ENCODE results near the gene CCDC186. TPM values are rescaled to one million over a fixed set of nuclear protein-coding genes. Genes with fewer than 3 reads are reported as not detected.

The CCDC186 gene
- total RNA-seq, 1 donor from 2014 or later = 28.8 TPM

DNA sequence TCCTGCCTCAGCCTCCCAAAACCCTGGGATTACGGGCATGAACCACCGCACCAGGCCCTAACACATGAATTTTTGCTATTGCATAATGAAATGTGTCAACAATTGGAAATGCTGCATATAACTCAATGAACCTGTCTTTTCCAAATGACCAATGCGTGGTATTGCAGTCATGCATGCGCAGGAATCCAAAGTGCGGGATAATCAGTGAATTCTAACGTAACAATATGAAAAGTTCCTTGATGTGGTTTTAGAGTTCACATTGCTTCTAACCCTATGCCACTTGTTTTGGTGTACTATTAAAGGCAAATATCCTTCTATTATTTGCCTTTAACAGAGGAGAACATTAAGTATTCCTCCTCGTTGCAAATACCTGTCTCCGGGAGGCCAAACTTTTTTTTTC lies 15.7 kb upstream of the CCDC186 start:
- no peak overlapping the region for H3K4me3 Mint-ChIP-seq (ENCODE audit: unreplicated experiment)
- H3K36me3 Mint-ChIP-seq (ENCODE audit: low read depth, unreplicated experiment) = no peaks in the 10 kb centered on the region
- no peaks in the 10 kb centered on the region for H3K79me2 ChIP-seq (ENCODE audit: insufficient read depth, low read length)
- no peak for FAIRE-seq
- no peaks in the 10 kb centered on the region for H4K20me1 ChIP-seq (ENCODE audit: insufficient read depth, low read length)
- no peak overlapping the region for H3K4me2 ChIP-seq (ENCODE audit: low read length)
- no peak overlapping the region for H3K9ac ChIP-seq (ENCODE audit: low read length)
- H2AFZ ChIP-seq (ENCODE audit: low read depth, low read length) = no peak overlapping the region
- H3K4me1 Mint-ChIP-seq (ENCODE audit: low read depth, unreplicated experiment) = no peaks in the 10 kb centered on the region
- H3K4me1 ChIP-seq (ENCODE audit: insufficient read depth, low read length) = no peaks in the 10 kb centered on the region
- H3K27me3 Mint-ChIP-seq (ENCODE audit: low read depth, unreplicated experiment) = no peaks in the 10 kb centered on the region
- no peak overlapping the region for H3K27ac Mint-ChIP-seq (ENCODE audit: unreplicated experiment)
- TF ChIP-seq, protein P1, sequence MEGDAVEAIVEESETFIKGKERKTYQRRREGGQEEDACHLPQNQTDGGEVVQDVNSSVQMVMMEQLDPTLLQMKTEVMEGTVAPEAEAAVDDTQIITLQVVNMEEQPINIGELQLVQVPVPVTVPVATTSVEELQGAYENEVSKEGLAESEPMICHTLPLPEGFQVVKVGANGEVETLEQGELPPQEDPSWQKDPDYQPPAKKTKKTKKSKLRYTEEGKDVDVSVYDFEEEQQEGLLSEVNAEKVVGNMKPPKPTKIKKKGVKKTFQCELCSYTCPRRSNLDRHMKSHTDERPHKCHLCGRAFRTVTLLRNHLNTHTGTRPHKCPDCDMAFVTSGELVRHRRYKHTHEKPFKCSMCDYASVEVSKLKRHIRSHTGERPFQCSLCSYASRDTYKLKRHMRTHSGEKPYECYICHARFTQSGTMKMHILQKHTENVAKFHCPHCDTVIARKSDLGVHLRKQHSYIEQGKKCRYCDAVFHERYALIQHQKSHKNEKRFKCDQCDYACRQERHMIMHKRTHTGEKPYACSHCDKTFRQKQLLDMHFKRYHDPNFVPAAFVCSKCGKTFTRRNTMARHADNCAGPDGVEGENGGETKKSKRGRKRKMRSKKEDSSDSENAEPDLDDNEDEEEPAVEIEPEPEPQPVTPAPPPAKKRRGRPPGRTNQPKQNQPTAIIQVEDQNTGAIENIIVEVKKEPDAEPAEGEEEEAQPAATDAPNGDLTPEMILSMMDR (IDR thresholded peaks at IDR 0.05; ENCODE audit: insufficient read depth, low read depth, low read length) = no peak
- TF ChIP-seq EZH2 (IDR thresholded peaks at IDR 0.05; ENCODE audit: insufficient read depth, low read length) = no peak
- H3K27me3 ChIP-seq (ENCODE audit: insufficient read depth, low read length) = peaks cover 2% of the 10 kb centered on the region
- no peaks in the 10 kb centered on the region for H3K36me3 ChIP-seq (ENCODE audit: insufficient read depth, low read length)
- H3K27ac ChIP-seq (ENCODE audit: low read depth, low read length) = no peak overlapping the region
- no peak for DNase-seq (ENCODE audit: low read depth)
- H3K9me3 ChIP-seq (ENCODE audit: insufficient read depth, low read depth, low read length) = no peaks in the 10 kb centered on the region
- H3K9me3 Mint-ChIP-seq (ENCODE audit: unreplicated experiment) = peaks cover 2% of the 10 kb centered on the region
- no peak overlapping the region for H3K4me3 ChIP-seq (ENCODE audit: insufficient read depth, low read depth, low read length)

DNA sequence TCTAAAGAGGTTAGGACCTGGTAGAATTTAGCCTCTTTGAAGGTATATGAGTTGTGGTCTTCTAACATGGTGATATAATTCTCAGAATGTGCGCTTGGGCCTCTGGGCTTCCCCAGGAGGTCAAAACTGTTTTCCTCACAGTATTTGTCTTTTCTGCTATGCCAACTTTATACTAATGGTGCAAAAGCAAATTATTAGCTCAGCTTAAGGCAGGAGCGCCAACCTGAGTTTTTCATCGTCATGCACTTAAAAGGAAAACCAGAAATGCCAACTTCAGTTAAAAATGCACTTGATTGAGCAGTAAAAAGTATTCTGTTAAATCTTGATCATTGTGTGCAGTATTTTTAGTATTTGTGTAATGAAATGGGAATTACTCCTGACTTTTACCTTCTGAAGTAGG lies 14.9 kb upstream of the CCDC186 start:
- FAIRE-seq (no peak), DNase-seq (ENCODE audit: low read depth) (no peak)
- H3K4me2 ChIP-seq (ENCODE audit: low read length) = no peak overlapping the region
- no peaks in the 10 kb centered on the region for H3K9me3 ChIP-seq (ENCODE audit: insufficient read depth, low read depth, low read length)
- H3K36me3 ChIP-seq (ENCODE audit: insufficient read depth, low read length) = no peaks in the 10 kb centered on the region
- H3K79me2 ChIP-seq (ENCODE audit: insufficient read depth, low read length) = no peaks in the 10 kb centered on the region
- no peaks in the 10 kb centered on the region for H3K36me3 Mint-ChIP-seq (ENCODE audit: low read depth, unreplicated experiment)
- no peak overlapping the region for H3K4me3 Mint-ChIP-seq (ENCODE audit: unreplicated experiment)
- no peaks in the 10 kb centered on the region for H3K27me3 Mint-ChIP-seq (ENCODE audit: low read depth, unreplicated experiment)
- H3K4me1 ChIP-seq (ENCODE audit: insufficient read depth, low read length) = no peaks in the 10 kb centered on the region
- H3K4me3 ChIP-seq (ENCODE audit: insufficient read depth, low read depth, low read length) = no peak overlapping the region
- H3K9me3 Mint-ChIP-seq (ENCODE audit: unreplicated experiment) = peaks cover 2% of the 10 kb centered on the region
- H3K4me1 Mint-ChIP-seq (ENCODE audit: low read depth, unreplicated experiment) = no peaks in the 10 kb centered on the region
- peaks cover 2% of the 10 kb centered on the region for H3K27me3 ChIP-seq (ENCODE audit: insufficient read depth, low read length)
- TF ChIP-seq, protein P1 (IDR thresholded peaks at IDR 0.05; ENCODE audit: insufficient read depth, low read depth, low read length) = no peak
- no peak for TF ChIP-seq EZH2 (IDR thresholded peaks at IDR 0.05; ENCODE audit: insufficient read depth, low read length)
- no peaks in the 10 kb centered on the region for H4K20me1 ChIP-seq (ENCODE audit: insufficient read depth, low read length)
- H2AFZ ChIP-seq (ENCODE audit: low read depth, low read length) = no peak overlapping the region
- no peak overlapping the region for H3K27ac ChIP-seq (ENCODE audit: low read depth, low read length)
- no peak overlapping the region for H3K27ac Mint-ChIP-seq (ENCODE audit: unreplicated experiment)
- H3K9ac ChIP-seq (ENCODE audit: low read length) = no peak overlapping the region

DNA sequence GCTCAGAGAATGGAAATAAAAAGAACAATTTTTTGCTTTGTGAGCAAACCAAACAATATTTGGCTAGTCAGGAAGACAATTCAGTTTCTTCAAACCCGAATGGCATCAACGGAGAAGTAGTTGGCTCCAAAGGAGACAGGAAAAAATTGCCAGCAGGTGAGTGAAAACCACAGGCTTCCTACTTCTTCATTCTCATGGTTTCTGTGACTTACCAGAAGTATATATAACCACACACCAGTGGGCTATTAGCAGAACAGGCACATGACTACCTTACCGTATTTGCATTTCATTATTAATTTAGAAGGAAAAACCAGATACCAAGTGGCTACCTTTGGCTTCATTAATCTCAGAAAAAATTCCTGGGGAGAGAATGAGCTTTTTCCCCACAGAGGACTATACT lies 14.0 kb upstream of the CCDC186 start:
- Mint-ChIP-seq H3K27me3 (ENCODE audit: low read depth, unreplicated experiment) (no peaks in the 10 kb centered on the region), H3K4me3 (ENCODE audit: unreplicated experiment) (no peak overlapping the region), H3K27ac (ENCODE audit: unreplicated experiment) (no peak overlapping the region), H3K36me3 (ENCODE audit: low read depth, unreplicated experiment) (no peaks in the 10 kb centered on the region), H3K9me3 (ENCODE audit: unreplicated experiment) (peaks cover 2% of the 10 kb centered on the region), H3K4me1 (ENCODE audit: low read depth, unreplicated experiment) (no peaks in the 10 kb centered on the region)
- no peaks in the 10 kb centered on the region for H3K79me2 ChIP-seq (ENCODE audit: insufficient read depth, low read length)
- no peak for FAIRE-seq
- no peaks in the 10 kb centered on the region for H3K9me3 ChIP-seq (ENCODE audit: insufficient read depth, low read depth, low read length)
- no peak overlapping the region for H3K27ac ChIP-seq (ENCODE audit: low read depth, low read length)
- no peak overlapping the region for H2AFZ ChIP-seq (ENCODE audit: low read depth, low read length)
- TF ChIP-seq, protein P1 (IDR thresholded peaks at IDR 0.05; ENCODE audit: insufficient read depth, low read depth, low read length) = no peak
- TF ChIP-seq EZH2 (IDR thresholded peaks at IDR 0.05; ENCODE audit: insufficient read depth, low read length) = no peak
- H3K4me1 ChIP-seq (ENCODE audit: insufficient read depth, low read length) = no peaks in the 10 kb centered on the region
- H3K36me3 ChIP-seq (ENCODE audit: insufficient read depth, low read length) = no peaks in the 10 kb centered on the region
- H4K20me1 ChIP-seq (ENCODE audit: insufficient read depth, low read length) = no peaks in the 10 kb centered on the region
- DNase-seq (ENCODE audit: low read depth) = no peak
- H3K4me3 ChIP-seq (ENCODE audit: insufficient read depth, low read depth, low read length) = no peak overlapping the region
- H3K27me3 ChIP-seq (ENCODE audit: insufficient read depth, low read length) = peaks cover 2% of the 10 kb centered on the region
- H3K4me2 ChIP-seq (ENCODE audit: low read length) = no peak overlapping the region
- H3K9ac ChIP-seq (ENCODE audit: low read length) = no peak overlapping the region
